Breast epithelium (tissue), 4 donors: ENCODE data around the gene MARCHF3. TPM values are rescaled to one million over a fixed set of nuclear protein-coding genes. Genes with fewer than 3 reads are reported as not detected.
"Not testable (repeated sequence)": the region's sequence is repeated elsewhere in the genome, so short reads cannot be mapped to it uniquely, and the experiment has no call there.

Experiments
- DNase-seq, 2 donors: peaks; one replicate each; pipeline ENCODE4 v3.0.0-alpha.2; 2019; ENCODE audit warnings: low spot score in 2 of 2
- H3K27ac ChIP-seq, 2 donors: fragments of 200-600 bp; sonication (generic) in 1 of 2; one replicate each; pipeline ENCODE4 v1.5.1; 2016 to 2019; ENCODE audit warnings: mild to moderate bottlenecking in 1 of 2
- H3K27me3 ChIP-seq, 2 donors: fragments of 200-600 bp; sonication (generic) in 1 of 2; one replicate each; pipeline versions ENCODE4 v1.5.1 to v1.6.0; 2017 to 2019; ENCODE audit warnings: control low read depth in 1 of 2, mild to moderate bottlenecking in 1 of 2
- H3K36me3 ChIP-seq: fragments of 200-600 bp; one replicate; pipeline ENCODE4 v1.5.1; 2019
- H3K4me1 ChIP-seq, 2 donors: fragments of 200-600 bp; sonication (generic); one replicate each; pipeline ENCODE4 v1.5.1; 2016 to 2019; ENCODE audit warnings: control low read depth in 1 of 2
- H3K4me3 ChIP-seq, 3 donors: fragments of 200-600 bp; sonication (generic); 1 replicate in 2 of 3; 2 replicates in 1 of 3; pipeline ENCODE4 v1.5.1; 2016 to 2019; ENCODE audit warnings: mild to moderate bottlenecking in 3 of 3, moderate library complexity in 2 of 3
- H3K9me3 ChIP-seq, 2 donors: fragments of 200-600 bp; sonication (generic) in 1 of 2; one replicate each; pipeline ENCODE4 v1.5.1; 2016 to 2019; ENCODE audit warnings: control low read depth in 1 of 2
- POLR2A ChIP-seq: fragments of 450-650 bp; IDR thresholded peaks from one replicate; pipeline ENCODE4 v1.6.1; 2016; ENCODE audit warnings: antibody characterized with exemption, mild to moderate bottlenecking, moderate library complexity
- POLR2AphosphoS5 ChIP-seq, 3 donors: sonication (generic); formaldehyde crosslinking; IDR thresholded peaks; one replicate each; pipeline ENCODE4 v1.6.1; 2017; ENCODE audit warnings: antibody characterized with exemption in 3 of 3
- intact Hi-C: fragments of 100-400 bp; cut with DNase I; formaldehyde crosslinking; loops from one replicate; pipeline ENCODE4 v1.15.1; 2023; ENCODE audit warnings: low total_unique reads
- total RNA-seq, 3 donors: library from RNA; depleted of rRNA; stranded (reverse); fragments of >200 nt; gene quantifications; one replicate each; pipeline ENCODE4 v1.1.0, GENCODE V29; 2016
- TF ChIP-seq, protein P1 (sequence below), 3 donors: fragments of 450-650 bp; IDR thresholded peaks; one replicate each; pipeline ENCODE4 v1.5.1; 2016 to 2017; ENCODE audit warnings: antibody characterized with exemption in 3 of 3, mild to moderate bottlenecking in 3 of 3, moderate library complexity in 3 of 3

The MARCHF3 gene
- total RNA-seq, 3 donors from 2014 or later: 7.5 to 16.1 (median 11.6) TPM

GRCh38 chr5:127008300-127008975 is 21.9 kb downstream of the MARCHF3 start:
- no peak overlapping the region for H3K4me3 ChIP-seq
- no peak overlapping the region for H3K27ac ChIP-seq
- H3K27me3 ChIP-seq: no peaks in the 10 kb centered on the region
- no peak for DNase-seq
- H3K36me3 ChIP-seq: no peaks in the 10 kb centered on the region
- H3K4me1 ChIP-seq: no peaks in the 10 kb centered on the region
- no peaks in the 10 kb centered on the region for H3K9me3 ChIP-seq
- intact Hi-C loops: no loop called here
- TF ChIP-seq, protein P1, sequence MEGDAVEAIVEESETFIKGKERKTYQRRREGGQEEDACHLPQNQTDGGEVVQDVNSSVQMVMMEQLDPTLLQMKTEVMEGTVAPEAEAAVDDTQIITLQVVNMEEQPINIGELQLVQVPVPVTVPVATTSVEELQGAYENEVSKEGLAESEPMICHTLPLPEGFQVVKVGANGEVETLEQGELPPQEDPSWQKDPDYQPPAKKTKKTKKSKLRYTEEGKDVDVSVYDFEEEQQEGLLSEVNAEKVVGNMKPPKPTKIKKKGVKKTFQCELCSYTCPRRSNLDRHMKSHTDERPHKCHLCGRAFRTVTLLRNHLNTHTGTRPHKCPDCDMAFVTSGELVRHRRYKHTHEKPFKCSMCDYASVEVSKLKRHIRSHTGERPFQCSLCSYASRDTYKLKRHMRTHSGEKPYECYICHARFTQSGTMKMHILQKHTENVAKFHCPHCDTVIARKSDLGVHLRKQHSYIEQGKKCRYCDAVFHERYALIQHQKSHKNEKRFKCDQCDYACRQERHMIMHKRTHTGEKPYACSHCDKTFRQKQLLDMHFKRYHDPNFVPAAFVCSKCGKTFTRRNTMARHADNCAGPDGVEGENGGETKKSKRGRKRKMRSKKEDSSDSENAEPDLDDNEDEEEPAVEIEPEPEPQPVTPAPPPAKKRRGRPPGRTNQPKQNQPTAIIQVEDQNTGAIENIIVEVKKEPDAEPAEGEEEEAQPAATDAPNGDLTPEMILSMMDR (IDR thresholded peaks at IDR 0.05): no peak
- no peak for TF ChIP-seq POLR2A
- no peak for TF ChIP-seq POLR2AphosphoS5 (IDR thresholded peaks at IDR 0.05)

GRCh38 chr5:127007522-127007921 is 22.8 kb downstream of the MARCHF3 start:
- H3K4me1 ChIP-seq: no peaks in the 10 kb centered on the region
- no peak for TF ChIP-seq POLR2AphosphoS5 (IDR thresholded peaks at IDR 0.05)
- TF ChIP-seq, protein P1 (IDR thresholded peaks at IDR 0.05): no peak
- no peak for TF ChIP-seq POLR2A
- no peak for DNase-seq
- no peaks in the 10 kb centered on the region for H3K9me3 ChIP-seq
- no peaks in the 10 kb centered on the region for H3K36me3 ChIP-seq
- intact Hi-C loops: no loop called here
- no peaks in the 10 kb centered on the region for H3K27me3 ChIP-seq
- H3K27ac ChIP-seq: no peak overlapping the region
- no peak overlapping the region for H3K4me3 ChIP-seq

DNA sequence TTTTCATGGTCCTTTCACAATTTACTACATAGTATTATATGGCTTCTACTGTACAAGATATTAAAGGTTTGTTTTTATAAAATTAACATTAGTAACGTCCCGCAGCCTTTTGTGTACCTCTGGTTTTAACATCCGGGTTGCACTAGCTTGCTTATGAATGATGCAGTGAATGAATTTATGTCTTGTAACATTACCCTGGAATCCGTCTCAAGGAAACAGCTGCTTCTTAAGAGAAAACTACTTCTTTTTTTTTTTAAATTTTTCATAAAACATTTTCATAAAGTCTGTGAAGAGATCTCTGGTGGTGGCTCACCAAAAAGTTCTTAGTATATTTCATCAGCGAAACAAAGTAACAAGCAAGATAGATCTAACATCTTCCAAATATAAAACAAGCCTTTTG is 23.6 kb downstream of the MARCHF3 start:
- H3K27me3 ChIP-seq: no peaks in the 10 kb centered on the region
- TF ChIP-seq POLR2A: no peak
- no peak for TF ChIP-seq POLR2AphosphoS5 (IDR thresholded peaks at IDR 0.05)
- TF ChIP-seq, protein P1 (IDR thresholded peaks at IDR 0.05): no peak
- no peak overlapping the region for H3K4me3 ChIP-seq
- H3K4me1 ChIP-seq: no peaks in the 10 kb centered on the region
- intact Hi-C loops: no loop called here
- no peaks in the 10 kb centered on the region for H3K9me3 ChIP-seq
- DNase-seq: no peak
- H3K27ac ChIP-seq: no peak overlapping the region
- no peaks in the 10 kb centered on the region for H3K36me3 ChIP-seq

GRCh38 chr5:127005282-127005681 is 25.1 kb downstream of the MARCHF3 start:
- H3K9me3 ChIP-seq, H3K27me3 ChIP-seq, H3K27ac ChIP-seq, H3K36me3 ChIP-seq, H3K4me1 ChIP-seq, DNase-seq, intact Hi-C loops, H3K4me3 ChIP-seq: not testable (repeated sequence)

DNA sequence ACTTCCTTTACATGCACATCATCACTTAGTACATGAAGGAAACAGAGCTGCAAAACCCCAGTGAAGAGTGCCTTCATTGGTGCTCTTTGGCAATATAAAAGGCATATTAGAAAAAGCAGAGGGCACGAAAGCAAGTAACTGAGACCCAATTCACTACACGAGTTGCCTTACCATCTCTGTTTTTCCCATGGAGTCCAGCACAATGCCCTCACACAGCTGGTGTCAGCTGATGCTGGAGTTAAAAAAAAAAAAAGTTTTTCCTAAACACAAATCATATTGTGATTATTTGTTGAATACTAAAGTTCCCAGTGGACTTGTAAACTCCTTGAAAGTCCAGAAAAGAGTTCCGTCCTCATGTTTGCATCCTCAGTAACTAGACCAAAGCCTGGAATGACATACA is 25.6 kb downstream of the MARCHF3 start:
- H3K27ac ChIP-seq: no peak overlapping the region
- no peaks in the 10 kb centered on the region for H3K27me3 ChIP-seq
- no peaks in the 10 kb centered on the region for H3K4me1 ChIP-seq
- intact Hi-C loops: no loop called here
- DNase-seq: no peak
- TF ChIP-seq, protein P1 (IDR thresholded peaks at IDR 0.05): no peak
- no peak for TF ChIP-seq POLR2AphosphoS5 (IDR thresholded peaks at IDR 0.05)
- no peak for TF ChIP-seq POLR2A
- H3K9me3 ChIP-seq: no peaks in the 10 kb centered on the region
- no peak overlapping the region for H3K4me3 ChIP-seq
- no peaks in the 10 kb centered on the region for H3K36me3 ChIP-seq
